HG02571 (cell line): ENCODE measurements around the gene GPC1.

ENCODE experiments used
- ATAC-seq: cut with Tn5 transposase; IDR thresholded peaks from one replicate; pipeline ENCODE4 v1.9.1; 2021; ENCODE audit warnings: mild to moderate bottlenecking, moderate library complexity; ENCODE audit not compliant: unreplicated experiment

GPC1 gene

DNA sequence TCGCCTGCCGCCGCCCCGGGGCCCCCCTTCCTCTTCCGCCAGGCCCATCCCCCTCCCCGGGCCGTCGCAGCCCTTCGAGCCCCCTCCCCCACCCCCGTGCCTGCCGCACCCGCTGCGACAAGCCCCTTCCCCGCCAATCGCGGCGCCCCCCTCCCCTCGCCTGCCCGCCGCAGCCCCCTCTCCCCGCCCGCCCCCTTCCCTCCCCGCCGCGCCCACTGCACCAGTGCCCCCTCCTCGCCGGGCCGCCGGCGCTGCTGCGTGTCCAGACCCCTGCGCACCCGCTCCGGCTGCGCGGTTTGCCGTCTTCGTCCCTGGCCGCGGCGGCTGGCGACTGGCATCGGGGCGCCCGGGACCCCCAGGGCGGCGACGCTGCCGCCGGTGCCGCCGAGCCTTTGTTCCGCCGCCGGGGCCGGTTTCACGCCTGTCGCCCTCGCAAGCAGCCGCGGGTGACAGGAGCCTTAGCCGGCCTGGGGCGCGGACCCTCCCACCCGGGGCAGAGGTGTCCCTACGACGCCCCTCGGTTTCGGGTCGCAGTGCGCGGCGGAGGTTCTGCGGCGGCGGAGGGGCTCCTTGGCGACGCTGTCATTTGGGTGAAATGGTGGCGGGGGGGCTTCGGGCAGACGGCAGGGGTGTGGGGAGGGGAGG, 18.1 kb downstream of the GPC1 start:
- no peak for ATAC-seq

DNA sequence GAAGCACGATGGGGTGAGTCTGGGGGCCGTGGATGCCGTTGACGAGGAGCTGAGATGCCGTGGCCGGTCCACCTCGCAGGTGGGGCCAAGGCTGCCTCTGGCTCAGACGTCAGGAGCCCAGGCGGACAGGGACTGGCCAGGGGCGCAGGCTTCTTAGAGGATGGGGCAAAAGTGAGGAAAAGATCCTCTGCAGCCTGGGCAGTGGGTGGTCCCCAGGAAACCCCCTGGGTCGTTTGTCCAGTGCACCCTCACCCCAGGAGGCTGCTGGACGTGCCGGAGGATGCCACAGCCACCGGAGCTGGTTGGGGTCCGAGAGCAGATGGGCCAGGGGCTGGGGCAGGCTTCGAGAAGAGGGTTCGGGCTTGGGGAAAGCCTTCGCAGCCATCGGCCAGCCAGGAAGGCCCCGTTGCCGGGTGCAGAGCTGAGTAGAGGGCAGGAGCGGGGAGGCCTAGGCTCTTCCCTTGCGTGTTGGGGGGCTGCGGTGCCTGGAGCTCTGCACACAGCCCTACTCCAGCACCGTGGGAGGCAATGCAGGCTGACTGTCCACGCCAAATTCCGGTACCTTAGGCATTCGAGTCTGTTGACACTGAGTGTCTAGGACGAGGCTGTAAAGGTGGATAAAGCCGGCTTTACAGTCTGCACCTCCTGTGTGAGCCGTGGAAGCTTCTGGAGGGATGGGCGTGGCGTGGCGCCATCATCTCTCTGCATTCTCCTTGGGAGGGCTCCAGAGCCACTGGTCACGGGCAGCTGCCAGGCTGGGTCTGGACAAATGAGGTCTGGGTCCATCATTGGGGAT, 18.8 kb downstream of the GPC1 start:
- no peak for ATAC-seq

DNA sequence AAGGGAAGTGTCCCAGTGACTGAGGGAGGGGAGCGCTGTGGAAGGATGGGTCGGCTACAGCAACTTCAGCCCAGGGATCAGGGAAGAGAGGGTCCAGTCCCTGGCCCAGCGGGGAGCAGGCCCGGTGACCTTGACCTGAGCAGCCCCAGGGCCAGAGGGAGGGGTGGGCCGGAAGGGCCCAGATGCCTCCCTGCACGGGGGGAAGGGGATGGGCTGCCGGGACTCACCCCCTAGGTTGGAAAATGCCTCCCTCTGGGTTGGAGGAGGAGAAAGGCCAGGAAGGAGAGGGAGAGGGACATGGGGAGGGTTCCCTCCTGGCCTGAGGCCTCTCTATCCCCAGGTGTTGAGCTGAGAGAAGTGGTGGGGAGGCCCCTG, 19.8 kb downstream of the GPC1 start:
- no peak for ATAC-seq

DNA sequence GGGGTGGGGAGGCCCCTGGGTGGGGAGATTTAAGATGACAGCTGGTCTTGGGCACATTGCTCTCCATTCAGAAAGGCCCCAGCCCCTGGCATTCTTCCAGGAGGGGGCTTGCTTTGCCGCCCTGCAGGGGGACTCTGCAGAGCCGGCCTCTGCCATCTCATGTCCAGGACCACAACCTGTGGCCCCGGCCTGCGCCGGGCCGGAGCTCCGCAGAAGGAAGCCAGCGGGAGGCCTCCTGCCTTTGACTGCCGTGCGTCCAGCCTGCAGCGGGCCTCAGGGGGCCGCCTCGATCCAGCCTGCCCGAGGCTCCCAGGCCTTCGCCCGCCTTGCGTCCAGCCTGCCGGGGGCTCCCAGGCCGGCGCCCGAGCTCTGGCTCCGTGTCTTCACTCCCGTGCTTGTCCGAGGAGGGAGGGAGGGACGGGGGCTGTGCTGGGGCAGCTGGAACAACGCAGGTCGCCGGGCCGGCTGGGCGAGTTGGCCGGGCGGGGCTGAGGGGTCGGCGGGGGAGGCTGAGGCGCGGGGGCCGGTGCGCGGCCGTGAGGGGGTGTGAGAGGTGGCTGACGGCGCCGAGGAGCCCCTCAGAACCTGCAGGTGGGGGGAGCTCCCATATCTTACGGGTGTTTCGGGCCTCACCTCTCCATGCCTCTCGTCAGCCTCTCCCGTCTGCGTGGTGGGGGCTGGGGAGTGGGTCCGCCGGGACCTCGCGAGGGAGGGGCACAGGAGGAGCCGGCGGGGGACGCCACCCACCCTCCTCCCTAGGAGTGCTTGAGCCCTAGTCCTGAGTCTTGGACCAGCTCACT, 20.4 kb downstream of the GPC1 start:
- no peak for ATAC-seq

GRCh38 chr2:240456447-240457222, 21.2 kb downstream of the GPC1 start:
- ATAC-seq = no peak

DNA sequence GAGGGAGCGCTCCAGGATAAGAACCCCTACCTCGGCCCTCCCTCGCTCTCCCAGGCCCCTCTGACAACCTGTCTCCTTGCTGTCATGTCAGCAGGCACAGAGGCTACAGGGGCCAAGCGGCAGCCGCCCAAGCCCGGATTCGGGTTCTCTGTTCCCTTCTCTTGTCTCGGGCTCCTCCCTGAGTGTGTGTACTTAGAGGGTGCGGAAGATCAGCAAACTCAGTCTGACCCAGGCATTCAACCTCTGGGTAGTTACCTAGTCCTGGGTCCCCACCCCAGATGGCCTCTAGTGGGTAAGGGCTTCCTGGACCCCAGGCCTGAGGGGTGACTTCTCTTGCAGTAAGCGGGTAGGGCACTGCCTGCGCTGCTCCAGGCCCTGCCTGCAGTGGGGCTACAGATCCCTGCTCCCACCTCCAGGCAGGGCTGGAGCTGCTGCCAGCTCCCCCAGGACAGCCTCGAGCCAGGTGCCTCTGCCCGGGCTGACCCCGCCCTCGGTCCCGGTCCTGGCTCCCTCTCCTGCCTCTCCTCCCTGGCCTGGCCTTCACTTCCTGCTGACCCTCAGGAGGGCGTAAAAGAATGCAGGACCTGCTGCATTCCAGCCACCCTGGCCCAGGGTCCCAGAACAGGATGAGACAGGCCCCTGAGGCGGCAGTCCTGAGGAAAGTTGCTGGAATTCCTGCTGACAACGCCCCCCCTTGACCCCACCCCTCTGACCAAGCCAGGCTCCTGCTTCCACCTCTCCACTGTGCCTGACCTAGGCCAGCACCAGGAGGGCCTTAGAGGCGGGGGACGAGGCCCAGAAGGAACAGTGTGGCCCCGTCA, 22.0 kb downstream of the GPC1 start:
- ATAC-seq = no peak

GRCh38 chr2:240458044-240458899, 22.8 kb downstream of the GPC1 start:
- no peak for ATAC-seq

DNA sequence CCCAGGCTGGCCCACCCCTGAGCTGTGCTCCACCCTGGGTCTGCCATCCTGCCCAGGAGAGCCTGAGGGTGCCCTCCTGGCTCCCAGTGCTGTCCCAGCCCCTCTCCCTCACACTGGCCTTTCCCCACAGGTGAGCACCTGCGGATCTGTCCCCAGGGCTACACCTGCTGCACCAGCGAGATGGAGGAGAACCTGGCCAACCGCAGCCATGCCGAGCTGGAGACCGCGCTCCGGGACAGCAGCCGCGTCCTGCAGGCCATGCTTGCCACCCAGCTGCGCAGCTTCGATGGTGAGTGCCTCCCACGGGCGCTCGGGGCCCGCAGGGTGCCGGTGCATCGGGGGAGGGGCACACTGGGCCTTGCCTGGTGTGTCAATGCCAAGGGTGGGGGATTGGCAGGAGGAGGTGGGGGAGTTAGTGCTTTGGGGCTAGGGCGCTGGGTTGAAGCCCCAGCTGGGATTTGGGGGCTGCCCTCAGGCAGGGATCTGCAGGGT, 23.5 kb downstream of the GPC1 start:
- no peak for ATAC-seq

DNA sequence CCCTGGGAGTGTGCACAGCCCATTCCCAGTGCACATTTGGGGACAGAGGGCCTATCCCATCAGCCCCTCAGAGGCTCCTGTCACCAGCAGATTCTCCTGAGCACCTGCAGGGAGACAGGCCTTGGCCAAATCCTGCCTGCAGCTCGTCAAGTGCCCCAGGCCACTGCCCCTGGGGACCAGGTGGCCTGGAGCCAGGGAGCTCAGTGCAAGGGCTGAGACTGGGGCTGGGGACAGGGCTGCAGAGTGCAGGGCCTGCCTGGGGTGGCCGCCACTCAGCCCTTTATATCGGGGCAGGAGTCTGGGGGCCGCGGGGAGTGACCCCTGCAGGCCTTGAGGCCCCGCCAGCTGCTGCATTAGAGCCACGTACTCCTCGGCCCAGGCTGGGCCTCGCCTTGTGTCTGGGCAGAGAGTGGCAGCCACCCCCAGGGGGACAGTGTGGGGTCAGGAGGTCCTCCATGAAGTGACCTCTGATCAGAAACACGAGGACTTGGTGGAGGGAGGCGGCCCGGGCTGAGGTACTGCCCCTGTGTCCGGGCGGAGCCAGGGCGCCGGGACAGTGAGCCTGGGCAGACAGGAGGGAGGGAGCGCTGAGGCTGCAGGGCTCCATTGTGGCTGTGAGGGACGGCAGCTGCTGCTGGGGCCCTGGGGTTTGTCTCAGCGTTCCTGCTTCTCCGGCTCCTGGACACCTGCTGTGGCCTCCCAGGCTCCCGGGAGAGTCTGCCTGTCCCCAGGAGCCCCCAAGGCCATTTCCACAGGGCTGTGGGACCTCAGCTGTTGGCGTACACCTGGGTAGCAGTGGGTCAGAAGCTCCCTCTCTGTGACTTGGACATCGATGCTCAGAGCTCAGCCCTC, 24.2 kb downstream of the GPC1 start:
- ATAC-seq = no peak

DNA sequence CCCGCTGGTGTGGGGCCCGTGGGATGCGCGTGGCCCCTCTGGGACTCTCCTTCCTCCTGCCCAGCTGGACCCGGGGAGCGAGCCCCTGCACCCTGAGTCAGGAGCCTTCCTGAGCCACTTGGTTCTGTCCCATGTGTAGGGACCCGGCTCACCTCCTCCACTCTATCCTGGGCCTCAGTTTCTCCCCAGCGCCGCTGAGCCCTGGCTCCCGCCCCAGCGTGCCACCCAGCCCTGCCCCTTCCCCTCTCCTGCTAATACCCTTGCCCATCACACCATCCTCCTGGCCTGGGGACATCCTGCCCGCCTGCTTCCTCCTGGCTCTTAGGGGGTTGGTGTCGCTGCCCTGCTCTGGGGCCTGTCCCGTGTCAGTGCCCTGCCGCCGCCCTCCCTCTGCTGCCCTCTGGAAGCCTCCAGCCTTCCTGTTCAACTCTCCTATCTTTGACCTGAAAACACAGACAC, 24.8 kb downstream of the GPC1 start:
- ATAC-seq = no peak

GRCh38 chr2:240460781-240461431, 25.4 kb downstream of the GPC1 start:
- no peak for ATAC-seq

DNA sequence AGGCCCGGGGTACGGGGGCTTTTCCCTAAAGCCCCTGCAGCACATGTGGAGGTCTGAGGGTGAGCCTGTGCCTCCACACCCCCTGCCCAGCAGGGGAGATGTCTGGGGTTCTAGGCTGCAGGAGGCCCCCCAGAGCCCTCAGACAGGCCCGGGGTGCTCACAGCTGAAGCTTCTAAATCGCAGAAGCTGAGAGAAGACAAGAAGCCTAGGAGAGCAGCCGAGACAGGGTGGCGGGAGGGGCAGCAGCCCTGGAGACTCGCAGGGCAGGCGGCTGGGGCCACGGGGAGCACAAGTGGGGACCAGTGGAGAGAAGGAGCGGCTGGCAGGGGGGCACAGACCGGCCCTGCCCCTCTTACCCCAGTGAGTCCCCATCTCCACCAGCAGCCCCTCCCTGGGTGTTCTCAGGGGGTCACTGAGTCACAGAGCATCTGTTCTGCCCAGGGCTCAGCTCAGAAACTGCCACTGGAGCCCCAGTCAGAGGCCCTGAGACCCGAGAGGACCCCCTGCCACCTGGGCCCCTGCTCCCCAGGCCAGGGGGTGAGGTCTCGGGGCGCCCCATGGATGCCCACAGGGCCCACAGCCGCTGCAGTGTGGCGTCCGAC, 26.1 kb downstream of the GPC1 start:
- no peak for ATAC-seq

DNA sequence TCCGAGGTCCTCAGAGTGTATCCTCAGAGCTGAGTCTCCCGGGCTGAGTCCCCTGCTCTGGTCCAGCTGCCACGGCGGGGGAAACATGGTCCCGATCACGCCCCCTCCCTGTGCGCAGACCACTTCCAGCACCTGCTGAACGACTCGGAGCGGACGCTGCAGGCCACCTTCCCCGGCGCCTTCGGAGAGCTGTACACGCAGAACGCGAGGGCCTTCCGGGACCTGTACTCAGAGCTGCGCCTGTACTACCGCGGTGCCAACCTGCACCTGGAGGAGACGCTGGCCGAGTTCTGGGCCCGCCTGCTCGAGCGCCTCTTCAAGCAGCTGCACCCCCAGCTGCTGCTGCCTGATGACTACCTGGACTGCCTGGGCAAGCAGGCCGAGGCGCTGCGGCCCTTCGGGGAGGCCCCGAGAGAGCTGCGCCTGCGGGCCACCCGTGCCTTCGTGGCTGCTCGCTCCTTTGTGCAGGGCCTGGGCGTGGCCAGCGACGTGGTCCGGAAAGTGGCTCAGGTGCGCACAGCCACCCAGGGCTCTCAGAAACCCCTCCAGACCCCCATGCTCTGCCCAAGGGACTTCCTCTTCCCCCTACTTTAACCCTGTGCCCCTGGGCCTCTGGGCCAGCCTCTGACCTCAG, 26.7 kb downstream of the GPC1 start:
- ATAC-seq = no peak

GRCh38 chr2:240462707-240463273, 27.3 kb downstream of the GPC1 start:
- no peak for ATAC-seq

DNA sequence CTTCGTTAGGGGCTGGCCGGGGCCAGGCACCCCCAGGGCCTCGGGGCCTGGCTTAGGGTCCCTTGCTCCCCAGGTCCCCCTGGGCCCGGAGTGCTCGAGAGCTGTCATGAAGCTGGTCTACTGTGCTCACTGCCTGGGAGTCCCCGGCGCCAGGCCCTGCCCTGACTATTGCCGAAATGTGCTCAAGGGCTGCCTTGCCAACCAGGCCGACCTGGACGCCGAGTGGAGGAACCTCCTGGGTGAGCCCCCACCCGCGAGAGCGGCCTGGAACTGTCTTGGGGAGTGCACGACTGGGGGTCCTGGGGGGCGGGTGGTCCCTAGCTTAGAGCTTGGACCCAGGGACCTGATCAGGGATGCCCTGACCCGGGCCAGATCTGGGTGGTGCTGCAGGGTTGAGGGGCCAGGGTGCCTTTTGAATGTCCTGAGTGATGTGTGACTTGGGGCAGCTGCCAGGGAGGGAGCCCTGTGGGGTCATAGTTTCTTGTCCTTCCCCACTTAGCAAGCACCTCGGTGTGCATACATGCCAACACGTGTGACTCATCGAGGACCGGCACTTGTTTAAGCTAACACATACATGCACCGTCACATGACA, 27.9 kb downstream of the GPC1 start:
- ATAC-seq = no peak

DNA sequence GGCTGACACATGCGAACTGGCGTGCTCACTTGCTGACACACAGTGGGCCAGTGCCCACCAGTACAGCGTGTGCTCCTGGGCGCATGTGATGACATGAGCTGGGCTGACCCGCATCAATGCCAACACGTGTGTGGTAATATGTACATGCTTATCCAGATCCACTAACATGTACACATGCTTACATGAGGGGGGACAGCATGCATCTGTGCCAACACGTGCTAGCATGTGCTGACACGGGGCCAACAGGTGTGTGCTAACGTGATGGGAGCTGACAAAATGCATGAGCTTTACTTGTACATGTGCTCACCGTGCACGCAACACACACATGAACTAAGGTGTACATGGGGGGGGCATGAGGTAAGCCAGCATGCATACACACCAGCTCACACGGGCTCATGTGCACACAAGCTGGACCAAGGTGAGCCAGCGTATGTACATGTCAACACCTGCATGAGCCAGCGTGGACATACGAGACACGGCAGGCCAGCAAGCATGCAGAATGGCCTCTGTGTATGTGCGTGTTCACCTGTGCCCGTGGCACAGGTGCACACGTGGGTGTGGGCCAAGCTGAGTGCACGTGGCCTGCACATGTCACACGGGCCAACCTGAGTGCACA, 28.5 kb downstream of the GPC1 start:
- ATAC-seq = no peak
